ENCODE results near the gene TCERG1. TPM values are rescaled to one million over a fixed set of nuclear protein-coding genes. Genes with fewer than 3 reads are reported as not detected.

TCERG1 gene
- total RNA-seq, 1 experiment from 2014 or later: 112 TPM

DNA sequence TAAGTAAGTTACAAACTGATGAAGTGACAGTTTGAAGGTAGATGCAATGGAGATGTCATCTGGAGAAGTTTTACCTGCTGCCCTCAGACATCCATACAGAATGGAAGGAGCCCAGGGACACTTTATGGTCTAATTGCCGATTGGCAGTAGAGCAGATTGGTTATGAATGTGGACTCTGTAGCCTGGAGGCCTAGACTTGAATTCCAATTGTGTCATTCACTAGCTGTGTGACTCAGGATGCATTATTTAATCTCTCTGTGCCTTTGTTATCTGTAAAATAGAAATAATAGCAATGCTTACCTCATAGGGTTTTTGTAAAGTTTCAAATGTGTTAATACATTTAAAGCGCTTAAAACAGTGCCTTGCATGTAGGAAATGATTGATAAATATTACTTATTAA is 5.2 kb upstream of the TCERG1 start:
- Histone ChIP-seq H3K4me1 (ENCODE audit: insufficient read depth, low read length) (no peaks in the 10 kb centered on the region), H3K56ac (ENCODE audit: insufficient read length, low read depth, low read length) (no peak overlapping the region), H2BK120ac (ENCODE audit: low read depth, low read length, poor library complexity, severe bottlenecking) (no peak overlapping the region), H3K23me2 (ENCODE audit: insufficient read length, low read depth, low read length, poor library complexity, severe bottlenecking) (no peaks in the 10 kb centered on the region), H3T11ph (ENCODE audit: low read length) (no peak overlapping the region), H4K20me1 (ENCODE audit: control insufficient read depth, insufficient read depth, insufficient read length) (no peaks in the 10 kb centered on the region), H2AFZ (ENCODE audit: low read length) (no peak overlapping the region), H3K27ac (ENCODE audit: insufficient read length, low read depth, low read length) (no peak overlapping the region), H3K23ac (ENCODE audit: insufficient read length, low read depth, low read length) (no peak overlapping the region), H3K79me2 (ENCODE audit: insufficient read depth, low read length) (no peaks in the 10 kb centered on the region), H3K27me3 (ENCODE audit: insufficient read depth, low read length) (no peaks in the 10 kb centered on the region), H3K4me2 (ENCODE audit: insufficient read depth, insufficient read length, low read length) (no peak overlapping the region), H4K5ac (ENCODE audit: insufficient read length, low read depth, low read length) (no peak overlapping the region), H3K4ac (ENCODE audit: low read depth, low read length) (no peak overlapping the region), H2BK15ac (ENCODE audit: low read depth, low read length) (no peak overlapping the region), H2BK12ac (ENCODE audit: insufficient read length, low read depth, low read length) (no peak overlapping the region), H2BK5ac (ENCODE audit: insufficient read length, low read length) (no peak overlapping the region), H3K14ac (ENCODE audit: insufficient read depth, low read length) (no peak overlapping the region), H2BK20ac (ENCODE audit: low read depth, low read length, poor library complexity, severe bottlenecking) (no peak overlapping the region), H4K91ac (ENCODE audit: insufficient read length, low read depth, low read length) (no peak overlapping the region), H3K79me1 (ENCODE audit: insufficient read depth, low read depth, low read length, poor library complexity, severe bottlenecking) (no peaks in the 10 kb centered on the region), H3K9ac (ENCODE audit: extremely low read depth, insufficient read length, low read length) (no peak overlapping the region), H2AK5ac (ENCODE audit: insufficient read length, low read length) (no peak overlapping the region), H3K18ac (ENCODE audit: insufficient read length, low read depth, low read length) (no peak overlapping the region), H3K9me3 (ENCODE audit: control insufficient read depth, low read depth, low read length) (no peaks in the 10 kb centered on the region), H4K8ac (replicated peaks; ENCODE audit: insufficient read length, low read depth, low read length) (no peak overlapping the region)
- Mint-ChIP-seq H3K4me3 (no peak overlapping the region), H3K9me3 (no peaks in the 10 kb centered on the region), H3K27ac (no peak overlapping the region), H3K27me3 (ENCODE audit: low read depth) (peaks cover 8% of the 10 kb centered on the region), H3K36me3 (ENCODE audit: insufficient read depth in 1 of 3, low read depth in 3 of 3) (no peaks in the 10 kb centered on the region), H3K4me1 (no peaks in the 10 kb centered on the region)
- TF ChIP-seq, protein P1, sequence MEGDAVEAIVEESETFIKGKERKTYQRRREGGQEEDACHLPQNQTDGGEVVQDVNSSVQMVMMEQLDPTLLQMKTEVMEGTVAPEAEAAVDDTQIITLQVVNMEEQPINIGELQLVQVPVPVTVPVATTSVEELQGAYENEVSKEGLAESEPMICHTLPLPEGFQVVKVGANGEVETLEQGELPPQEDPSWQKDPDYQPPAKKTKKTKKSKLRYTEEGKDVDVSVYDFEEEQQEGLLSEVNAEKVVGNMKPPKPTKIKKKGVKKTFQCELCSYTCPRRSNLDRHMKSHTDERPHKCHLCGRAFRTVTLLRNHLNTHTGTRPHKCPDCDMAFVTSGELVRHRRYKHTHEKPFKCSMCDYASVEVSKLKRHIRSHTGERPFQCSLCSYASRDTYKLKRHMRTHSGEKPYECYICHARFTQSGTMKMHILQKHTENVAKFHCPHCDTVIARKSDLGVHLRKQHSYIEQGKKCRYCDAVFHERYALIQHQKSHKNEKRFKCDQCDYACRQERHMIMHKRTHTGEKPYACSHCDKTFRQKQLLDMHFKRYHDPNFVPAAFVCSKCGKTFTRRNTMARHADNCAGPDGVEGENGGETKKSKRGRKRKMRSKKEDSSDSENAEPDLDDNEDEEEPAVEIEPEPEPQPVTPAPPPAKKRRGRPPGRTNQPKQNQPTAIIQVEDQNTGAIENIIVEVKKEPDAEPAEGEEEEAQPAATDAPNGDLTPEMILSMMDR (conservative IDR thresholded peaks at IDR 0.05): no peak
- no peak for DNase-seq
- WGBS (ENCODE audit: extremely low coverage, insufficient read length, low lambda C conversion rate): no CpG with 5 or more reads among the region's 2 CpGs
